GM21619 (cell line): Measurements from ENCODE around the gene APLP1.
"Not testable (repeated sequence)": the region's sequence is repeated elsewhere in the genome, so short reads cannot be mapped to it uniquely, and the experiment has no call there.

ENCODE experiments used
- ATAC-seq: cut with Tn5 transposase; IDR thresholded peaks from one replicate; pipeline ENCODE4 v1.9.1; 2021; ENCODE audit not compliant: unreplicated experiment

APLP1 gene

GRCh38 chr19:35852029-35852780 lies 16.2 kb upstream of the APLP1 start, which contains the start of gene NPHS1:
NPHS1 (minus strand) TSS chr19:35852504; CDS start chr19:35851837, 667 bp downstream.
- ATAC-seq = no peak

GRCh38 chr19:35853038-35853756 lies 15.2 kb upstream of the APLP1 start:
- ATAC-seq = no peak

GRCh38 chr19:35856546-35857149 lies 11.7 kb upstream of the APLP1 start, which contains the start of gene KIRREL2:
KIRREL2 (plus strand) TSS chr19:35856911; CDS start chr19:35857120, 209 bp downstream.
- ATAC-seq = no peak

- ATAC-seq = no peak
Measured at GRCh38 chr19:35858311-35858710, 10.1 kb upstream of the APLP1 start.

GRCh38 chr19:35859414-35859813 lies 9.0 kb upstream of the APLP1 start:
- no peak for ATAC-seq

- no peak for ATAC-seq
Measured at GRCh38 chr19:35860436-35860817, 7.9 kb upstream of the APLP1 start.

- no peak for ATAC-seq
Measured at GRCh38 chr19:35860818-35861639, 7.3 kb upstream of the APLP1 start.

- no peak for ATAC-seq
Measured at GRCh38 chr19:35861640-35862160, 6.7 kb upstream of the APLP1 start.

GRCh38 chr19:35862528-35862927 lies 5.8 kb upstream of the APLP1 start:
- ATAC-seq = no peak

GRCh38 chr19:35863018-35863417 lies 5.4 kb upstream of the APLP1 start:
- no peak for ATAC-seq

GRCh38 chr19:35868823-35869326 lies 501 bp downstream of the APLP1 start:
- no peak for ATAC-seq

- no peak for ATAC-seq
Measured at GRCh38 chr19:35869327-35870123, 1.2 kb downstream of the APLP1 start.

- ATAC-seq = not testable (repeated sequence)
Measured at GRCh38 chr19:35870124-35870736, 1.9 kb downstream of the APLP1 start.

- no peak for ATAC-seq
Measured at GRCh38 chr19:35870798-35871197, 2.4 kb downstream of the APLP1 start.

- ATAC-seq = no peak
Measured at GRCh38 chr19:35871611-35872010, 3.2 kb downstream of the APLP1 start.

- no peak for ATAC-seq
Measured at GRCh38 chr19:35872180-35872579, 3.8 kb downstream of the APLP1 start.

GRCh38 chr19:35874392-35874930 lies 6.1 kb downstream of the APLP1 start:
- ATAC-seq = no peak

GRCh38 chr19:35879068-35879467 lies 10.7 kb downstream of the APLP1 start:
- ATAC-seq = no peak

GRCh38 chr19:35879770-35880317 lies 11.5 kb downstream of the APLP1 start:
- no peak for ATAC-seq
